GM12878 (cell line): ENCODE data around the gene HNRNPH1. TPM values are rescaled to one million over a fixed set of nuclear protein-coding genes. Genes with fewer than 3 reads are reported as not detected.

ENCODE experiments used
- BCL11A ChIP-seq: IDR thresholded peaks from 2 replicates; pipeline ENCODE4 v1.6.1; 2011; ENCODE audit warnings: low read depth, low read length
- BRCA1 ChIP-seq: IDR thresholded peaks from 2 replicates; pipeline ENCODE4 v1.6.1; 2011; ENCODE audit warnings: low read depth, low read length, improper control_type of control experiment
- CHD2 ChIP-seq: IDR thresholded peaks from 2 replicates; pipeline ENCODE4 v1.6.1; 2011; ENCODE audit warnings: low read depth, low read length, improper control_type of control experiment, borderline replicate concordance
- DPF2 ChIP-seq: fragments of 450-650 bp; IDR thresholded peaks from 2 replicates; pipeline ENCODE4 v1.6.1; 2017; ENCODE audit warnings: mild to moderate bottlenecking
- E4F1 ChIP-seq: fragments of 450-650 bp; IDR thresholded peaks from 2 replicates; pipeline ENCODE4 v1.6.1; 2018; ENCODE audit warnings: borderline replicate concordance, mild to moderate bottlenecking; ENCODE audit not compliant: partially characterized antibody
- FOXM1 ChIP-seq: IDR thresholded peaks from 2 replicates; pipeline ENCODE4 v1.6.1; 2012; ENCODE audit warnings: low read depth, mild to moderate bottlenecking, inconsistent platforms, low read length, moderate library complexity
- IKZF1 ChIP-seq: fragments of 450-650 bp; conservative IDR thresholded peaks from 2 replicates; pipeline ENCODE4 v1.6.1; 2017; ENCODE audit warnings: antibody characterized with exemption, mild to moderate bottlenecking
- IKZF2 ChIP-seq, 2 experiments: fragments of 450-650 bp; IDR thresholded peaks; 2 replicates each; pipeline ENCODE4 v1.6.1; 2017; ENCODE audit warnings: mild to moderate bottlenecking in 2 of 2, moderate library complexity in 2 of 2
- LARP7 ChIP-seq: fragments of 450-650 bp; IDR thresholded peaks from 2 replicates; pipeline ENCODE4 v1.6.1; 2017; ENCODE audit warnings: mild to moderate bottlenecking
- MEF2B ChIP-seq: fragments of 450-650 bp; IDR thresholded peaks from 2 replicates; pipeline ENCODE4 v1.6.1; 2018; ENCODE audit warnings: mild to moderate bottlenecking, moderate library complexity; ENCODE audit not compliant: partially characterized antibody, poor library complexity, severe bottlenecking
- MLLT1 ChIP-seq: fragments of 450-650 bp; IDR thresholded peaks from 2 replicates; pipeline ENCODE4 v1.6.1; 2016; ENCODE audit warnings: mild to moderate bottlenecking
- MYC ChIP-seq: IDR thresholded peaks from 2 replicates; pipeline ENCODE4 v1.6.1; 2011; ENCODE audit warnings: mild to moderate bottlenecking, low read length, moderate library complexity, inconsistent platforms; ENCODE audit not compliant: insufficient read depth, insufficient replicate concordance, insufficient read length, severe bottlenecking
- RAD51 ChIP-seq: fragments of 450-650 bp; IDR thresholded peaks from 2 replicates; pipeline ENCODE4 v1.6.1; 2016; ENCODE audit warnings: moderate library complexity, mild to moderate bottlenecking, inconsistent platforms
- RB1 ChIP-seq: fragments of 450-650 bp; formaldehyde crosslinking; IDR thresholded peaks from 2 replicates; pipeline ENCODE4 v1.6.1; 2017; ENCODE audit warnings: mild to moderate bottlenecking, borderline replicate concordance
- RELA ChIP-seq: fragments of 450-650 bp; IDR thresholded peaks from 2 replicates; pipeline ENCODE4 v1.8.0; 2014; ENCODE audit warnings: borderline replicate concordance; ENCODE audit not compliant: partially characterized antibody
- SPI1 ChIP-seq: IDR thresholded peaks from 2 replicates; pipeline ENCODE4 v1.6.1; 2011; ENCODE audit warnings: low read depth, mild to moderate bottlenecking, low read length, moderate library complexity, borderline replicate concordance; ENCODE audit not compliant: insufficient read depth
- STAT1 ChIP-seq: fragments of 450-650 bp; conservative IDR thresholded peaks from 2 replicates; pipeline ENCODE4 v1.6.1; 2014; ENCODE audit warnings: antibody characterized with exemption, mild to moderate bottlenecking
- TAF1 ChIP-seq: IDR thresholded peaks from 2 replicates; pipeline ENCODE4 v1.6.1; 2011; ENCODE audit warnings: mild to moderate bottlenecking, low read depth, low read length, borderline replicate concordance
- TCF7 ChIP-seq: IDR thresholded peaks from 2 replicates; pipeline ENCODE4 v1.6.1; 2014; ENCODE audit warnings: antibody characterized with exemption, borderline replicate concordance
- YY1 ChIP-seq: IDR thresholded peaks from 2 replicates; pipeline ENCODE4 v1.6.1; 2011; ENCODE audit warnings: low read depth, mild to moderate bottlenecking, low read length
- ZBTB40 ChIP-seq: fragments of 450-650 bp; IDR thresholded peaks from 2 replicates; pipeline ENCODE4 v1.6.1; 2016; ENCODE audit warnings: mild to moderate bottlenecking, moderate library complexity, borderline replicate concordance
- polyA plus RNA-seq, 11 experiments: library from polyadenylated mRNA; depleted of rRNA in 4 of 11; unstranded in 6 of 11; stranded (reverse) in 5 of 11; fragments of >200 nt; fragmentation: Nextera tagmentation in 4 of 11; fragmentation: Illumina TruSeq in 1 of 11; extraction: Ambion mirVana in 4 of 11; extraction: Trizol in 1 of 11; gene quantifications; 1 replicate in 1 of 11; 2 replicates in 10 of 11; pipeline versions ENCODE4 v1.2.1 to v1.2.3, GENCODE V29; 2011 to 2016; ENCODE audit warnings: inconsistent platforms in 2 of 11, missing spikeins in 2 of 11, low read depth in 1 of 11
- total RNA-seq, 4 experiments: library from RNA; depleted of rRNA in 3 of 4; stranded (reverse); fragments of >200 nt in 3 of 4; fragmentation: Illumina TruSeq in 1 of 4; extraction: Trizol in 1 of 4; gene quantifications; 2 replicates each; pipeline versions ENCODE4 v1.2.1 to v1.2.3, GENCODE V29; 2013 to 2021

Gene HNRNPH1
- total and polyA plus RNA-seq, 10 of the 15 experiments (the other 5 are each of a cell fraction or from before 2014, with no cell fraction given), result 184 to 780 (median 690) TPM

GRCh38 chr5:179623906-179624741 is 653 bp upstream of the HNRNPH1 start (continued):
- peak; percentile 64 for TF ChIP-seq ZBTB40
- TF ChIP-seq RELA, result peak; percentile 34
- TF ChIP-seq IKZF2 (IDR thresholded peaks at IDR 0.05), result peak; percentile 30 to 60; a peak in 1 of 4 replicates
- TF ChIP-seq RAD51, result no peak
- peak; percentile 73 for TF ChIP-seq IKZF1
- TF ChIP-seq LARP7, result peak; percentile 86
- no peak for TF ChIP-seq MEF2B
- no peak for TF ChIP-seq TCF7
- no peak for TF ChIP-seq STAT1
- TF ChIP-seq BCL11A, result 0 out of 2 replicates have a peak, but pooled peaks have one; percentile 17
- TF ChIP-seq TAF1, result peak; percentile 65
- no peak for TF ChIP-seq FOXM1
- peak; percentile 77 for TF ChIP-seq CHD2
- peak; percentile 60; the same call in 1 of the 2 replicates for TF ChIP-seq DPF2
- TF ChIP-seq E4F1, result peak; percentile 30
- TF ChIP-seq MLLT1, result peak; percentile 98
- TF ChIP-seq RB1, result peak; percentile 86; the same call in 1 of the 2 replicates
- TF ChIP-seq MYC, result peak; percentile 19
- peak; percentile 97 for TF ChIP-seq YY1
- TF ChIP-seq SPI1, result peak; percentile 63; the same call in 1 of the 2 replicates
- no peak for TF ChIP-seq BRCA1
